ENCODE results near the gene RTN4R. TPM values are rescaled to one million over a fixed set of nuclear protein-coding genes. Genes with fewer than 3 reads are reported as not detected.

The RTN4R gene
- total and polyA plus RNA-seq, 2 of the 8 experiments (the other 6 are each of a cell fraction or from before 2014, with no cell fraction given) = 21.8 to 41.3 TPM

GRCh38 chr22:20233351-20234313, 34.5 kb downstream of the RTN4R start (continued):
- TF ChIP-seq EZH2 (IDR thresholded peaks at IDR 0.05; ENCODE audit: low read depth, low read length, severe bottlenecking) = no peak
- TF ChIP-seq TAF1 (IDR thresholded peaks at IDR 0.05; ENCODE audit: low read depth, low read length) = no peak
- no peak for TF ChIP-seq CHD1 (IDR thresholded peaks at IDR 0.05; ENCODE audit: low read depth, low read length)
- TF ChIP-seq CTCF (IDR thresholded peaks at IDR 0.05; ENCODE audit: control extremely low read depth in 1 of 3, insufficient read depth in 1 of 3, low read depth in 1 of 3, low read length in 3 of 3) = no peak
- no peak for TF ChIP-seq ATF3 (IDR thresholded peaks at IDR 0.05; ENCODE audit: insufficient read depth, low read depth, low read length)

All from H1 (cell line).